HL-60 (cell line): ENCODE measurements around the gene C2CD4C.

Experiments used
- CTCF ChIP-seq: IDR thresholded peaks from one replicate; pipeline ENCODE4 v1.5.1; 2011; ENCODE audit warnings: low read length, control low read depth, inconsistent platforms; ENCODE audit not compliant: insufficient read depth
- GABPA ChIP-seq: IDR thresholded peaks from 2 replicates; pipeline ENCODE4 v1.6.1; 2012; ENCODE audit warnings: low read depth
- POLR2AphosphoS5 ChIP-seq: IDR thresholded peaks from 2 replicates; pipeline ENCODE4 v1.6.1; 2012; ENCODE audit warnings: low read depth
- TF ChIP-seq, protein P1 (sequence below): IDR thresholded peaks from 2 replicates; pipeline ENCODE4 v1.6.1; 2012; ENCODE audit warnings: low read depth; ENCODE audit not compliant: insufficient replicate concordance

DNA sequence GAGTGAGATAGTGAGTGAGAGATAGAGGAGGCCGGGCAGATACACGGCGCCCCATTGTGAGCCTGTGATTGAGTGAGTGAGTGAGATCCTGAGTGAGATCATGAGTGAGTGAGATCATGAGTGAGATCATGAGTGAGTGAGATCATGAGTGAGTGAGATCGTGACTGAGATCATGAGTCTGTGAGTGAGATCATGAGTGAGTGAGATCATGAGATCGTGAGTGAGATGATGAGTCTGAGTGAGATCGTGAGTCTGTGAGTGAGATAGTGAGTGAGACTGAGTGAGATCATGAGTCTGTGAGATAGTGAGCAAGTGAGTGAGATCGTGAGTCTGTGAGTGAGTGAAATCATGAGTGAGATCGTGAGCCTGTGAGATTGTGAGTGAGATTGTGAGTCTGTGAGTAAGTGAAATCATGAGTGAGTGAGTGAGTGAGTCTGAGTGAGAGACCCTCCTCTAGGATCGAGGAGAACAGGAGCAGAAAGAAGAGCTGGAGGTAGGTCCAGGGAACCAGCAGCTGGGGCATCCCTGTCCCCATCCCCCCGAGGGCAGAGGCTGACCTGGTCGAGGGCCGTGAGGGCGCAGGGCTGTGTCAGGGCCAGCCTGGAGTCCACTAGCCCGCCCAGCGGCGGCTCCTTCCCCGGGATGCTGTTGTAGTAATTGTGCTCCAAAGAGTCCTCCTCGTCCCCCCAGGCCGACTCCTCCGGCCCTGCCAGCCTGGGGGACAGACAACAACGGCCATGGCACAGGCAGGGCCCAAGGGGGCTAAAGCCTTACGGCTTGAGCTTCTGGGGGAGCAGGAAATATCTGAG is 25.4 kb upstream of the C2CD4C start:
- TF ChIP-seq POLR2AphosphoS5 (no peak), CTCF (no peak), GABPA (no peak)
- TF ChIP-seq, protein P1, sequence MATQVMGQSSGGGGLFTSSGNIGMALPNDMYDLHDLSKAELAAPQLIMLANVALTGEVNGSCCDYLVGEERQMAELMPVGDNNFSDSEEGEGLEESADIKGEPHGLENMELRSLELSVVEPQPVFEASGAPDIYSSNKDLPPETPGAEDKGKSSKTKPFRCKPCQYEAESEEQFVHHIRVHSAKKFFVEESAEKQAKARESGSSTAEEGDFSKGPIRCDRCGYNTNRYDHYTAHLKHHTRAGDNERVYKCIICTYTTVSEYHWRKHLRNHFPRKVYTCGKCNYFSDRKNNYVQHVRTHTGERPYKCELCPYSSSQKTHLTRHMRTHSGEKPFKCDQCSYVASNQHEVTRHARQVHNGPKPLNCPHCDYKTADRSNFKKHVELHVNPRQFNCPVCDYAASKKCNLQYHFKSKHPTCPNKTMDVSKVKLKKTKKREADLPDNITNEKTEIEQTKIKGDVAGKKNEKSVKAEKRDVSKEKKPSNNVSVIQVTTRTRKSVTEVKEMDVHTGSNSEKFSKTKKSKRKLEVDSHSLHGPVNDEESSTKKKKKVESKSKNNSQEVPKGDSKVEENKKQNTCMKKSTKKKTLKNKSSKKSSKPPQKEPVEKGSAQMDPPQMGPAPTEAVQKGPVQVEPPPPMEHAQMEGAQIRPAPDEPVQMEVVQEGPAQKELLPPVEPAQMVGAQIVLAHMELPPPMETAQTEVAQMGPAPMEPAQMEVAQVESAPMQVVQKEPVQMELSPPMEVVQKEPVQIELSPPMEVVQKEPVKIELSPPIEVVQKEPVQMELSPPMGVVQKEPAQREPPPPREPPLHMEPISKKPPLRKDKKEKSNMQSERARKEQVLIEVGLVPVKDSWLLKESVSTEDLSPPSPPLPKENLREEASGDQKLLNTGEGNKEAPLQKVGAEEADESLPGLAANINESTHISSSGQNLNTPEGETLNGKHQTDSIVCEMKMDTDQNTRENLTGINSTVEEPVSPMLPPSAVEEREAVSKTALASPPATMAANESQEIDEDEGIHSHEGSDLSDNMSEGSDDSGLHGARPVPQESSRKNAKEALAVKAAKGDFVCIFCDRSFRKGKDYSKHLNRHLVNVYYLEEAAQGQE, result no peak
